HG03135 (cell line): ENCODE results near the gene HTR1D.
"Not testable (repeated sequence)": the region's sequence is repeated elsewhere in the genome, so short reads cannot be mapped to it uniquely, and the experiment has no call there.

Experiments
- ATAC-seq: cut with Tn5 transposase; IDR thresholded peaks from one replicate; pipeline ENCODE4 v1.9.1; 2021; ENCODE audit warnings: mild to moderate bottlenecking, moderate library complexity; ENCODE audit not compliant: unreplicated experiment

Gene HTR1D

DNA sequence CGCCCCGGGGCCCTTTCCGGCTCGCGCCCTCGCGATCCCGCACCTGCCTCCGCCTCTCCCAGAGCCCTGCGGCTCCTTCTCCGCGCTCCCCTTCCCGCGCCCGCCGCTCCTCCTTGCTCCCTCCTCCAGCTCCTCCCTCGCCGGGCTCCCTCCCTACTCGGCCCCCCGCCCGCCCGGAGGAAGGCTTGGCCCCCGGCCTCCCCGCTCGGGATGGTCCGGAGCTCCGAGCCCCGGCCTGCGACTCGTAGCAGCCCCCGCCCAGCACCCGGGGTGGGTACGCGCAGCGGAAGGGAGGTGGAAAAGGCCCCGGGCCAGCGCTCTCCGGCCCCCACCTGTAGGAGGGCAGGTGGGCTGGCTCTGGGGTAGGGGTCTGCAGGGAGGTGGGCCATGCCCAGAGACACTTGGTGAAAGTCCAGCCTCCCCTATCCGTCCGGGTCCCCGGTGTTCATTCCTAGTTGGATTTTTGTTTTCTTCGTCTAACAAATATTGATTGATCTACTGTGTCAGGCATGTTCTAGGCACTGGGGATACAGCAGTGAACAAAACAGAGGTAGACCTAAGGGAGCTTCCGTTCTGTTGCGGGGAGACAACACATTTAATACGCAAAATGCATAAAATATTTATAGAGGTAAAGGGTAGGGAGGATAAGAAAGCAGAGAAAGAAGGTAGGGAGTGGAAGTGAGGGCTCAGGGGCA lies at the start of gene HTR1D:
Gene HTR1D, minus strand, starts transcription at position 82 of the 695 bp plus-strand sequence. CDS start 23,283 bp downstream, outside the sequence.
- ATAC-seq = no peak

GRCh38 chr1:23263380-23263887 lies 46.1 kb upstream of the HTR1D start:
- ATAC-seq = no peak

DNA sequence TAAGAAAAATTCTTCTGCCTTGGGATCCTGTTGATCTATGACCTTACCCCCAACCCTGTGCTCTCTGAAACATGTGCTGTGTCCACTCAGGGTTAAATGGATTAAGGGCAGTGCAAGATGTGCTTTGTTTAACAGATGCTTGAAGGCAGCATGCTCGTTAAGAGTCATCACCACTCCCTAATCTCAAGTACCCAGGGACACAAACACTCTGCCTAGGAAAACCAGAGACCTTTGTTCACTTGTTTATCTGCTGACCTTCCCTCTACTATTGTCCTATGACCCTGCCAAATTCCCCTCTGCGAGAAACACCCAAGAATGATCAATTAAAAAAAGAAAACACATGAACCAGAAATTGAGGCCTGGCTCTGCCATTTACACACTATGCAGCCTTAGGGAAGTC lies 40.8 kb upstream of the HTR1D start:
- ATAC-seq = not testable (repeated sequence)

DNA sequence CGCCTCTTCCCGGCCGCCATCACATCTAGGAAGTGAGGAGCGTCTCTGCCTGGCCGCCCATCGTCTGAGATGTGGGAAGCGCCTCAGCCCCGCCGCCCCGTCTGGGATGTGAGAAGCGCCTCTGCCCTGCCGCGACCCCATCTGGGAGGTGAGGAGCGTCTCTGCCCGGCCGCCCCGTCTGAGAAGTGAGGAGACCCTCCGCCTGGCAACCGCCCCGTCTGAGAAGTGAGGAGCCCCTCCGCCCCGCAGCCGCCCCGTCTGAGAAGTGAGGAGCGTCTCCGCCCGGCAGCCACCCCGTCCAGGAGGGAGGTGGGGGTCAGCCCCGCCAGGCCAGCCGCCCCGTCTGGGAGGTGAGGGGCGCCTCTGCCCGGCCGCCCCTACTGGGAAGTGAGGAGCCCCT lies 40.1 kb upstream of the HTR1D start:
- not testable (repeated sequence) for ATAC-seq

GRCh38 chr1:23254584-23254983 lies 37.3 kb upstream of the HTR1D start:
- ATAC-seq = no peak

- ATAC-seq = no peak
Observed at GRCh38 chr1:23251812-23252211, 34.5 kb upstream of the HTR1D start.

DNA sequence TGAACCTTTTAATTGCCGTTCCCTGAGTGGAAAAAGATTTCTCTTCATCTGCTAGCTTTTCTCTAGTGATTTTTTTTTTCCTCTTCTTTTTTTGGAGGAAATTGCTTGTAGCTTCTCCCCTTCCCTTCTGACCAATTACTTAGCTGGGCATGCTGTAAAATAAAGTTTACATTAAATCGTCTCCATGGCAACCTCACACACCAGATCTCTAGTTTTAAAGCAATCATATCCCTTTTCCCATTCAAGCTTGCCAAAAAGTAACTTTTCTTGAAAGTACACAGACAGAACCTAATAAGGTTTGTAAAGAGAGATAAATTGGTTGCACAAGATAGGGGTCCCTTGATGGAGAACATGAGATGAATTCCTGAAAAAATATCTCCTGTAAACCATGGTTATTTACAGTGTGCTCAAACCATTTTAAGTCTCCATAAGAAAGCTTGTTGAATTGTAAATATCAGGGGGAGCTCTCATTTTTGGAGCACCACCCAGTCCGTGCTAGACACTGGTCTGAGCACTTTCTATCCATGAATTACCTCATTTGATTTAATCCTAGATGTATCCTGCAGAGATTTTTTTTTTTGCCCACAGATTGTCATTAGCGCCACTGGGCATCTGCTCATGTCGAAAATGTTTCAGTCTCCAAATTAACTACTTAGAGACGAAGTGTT lies 32.6 kb upstream of the HTR1D start:
- ATAC-seq = no peak

DNA sequence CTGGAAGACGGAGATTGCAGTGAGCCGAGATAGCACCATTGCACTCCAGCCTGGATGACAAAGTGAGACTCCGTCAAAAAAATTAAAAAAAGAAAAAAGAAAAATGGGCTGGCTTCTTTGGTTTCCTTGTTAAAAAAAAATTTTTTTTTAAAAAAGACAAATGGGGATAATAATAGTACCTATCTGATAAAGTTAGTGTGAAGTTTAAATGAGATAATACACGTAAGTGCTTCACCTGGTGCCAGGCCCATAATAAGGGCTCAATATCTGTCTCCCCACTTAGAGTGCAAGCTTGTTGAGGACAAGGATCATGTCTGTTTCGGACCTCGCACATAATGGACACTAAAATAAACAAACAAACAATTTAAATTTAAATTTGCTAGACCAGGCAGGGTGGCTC lies 30.0 kb upstream of the HTR1D start:
- ATAC-seq = no peak

GRCh38 chr1:23246274-23246673 lies 29.0 kb upstream of the HTR1D start:
- ATAC-seq = no peak

- ATAC-seq = no peak
Observed at GRCh38 chr1:23244256-23244761, 27.0 kb upstream of the HTR1D start.

DNA sequence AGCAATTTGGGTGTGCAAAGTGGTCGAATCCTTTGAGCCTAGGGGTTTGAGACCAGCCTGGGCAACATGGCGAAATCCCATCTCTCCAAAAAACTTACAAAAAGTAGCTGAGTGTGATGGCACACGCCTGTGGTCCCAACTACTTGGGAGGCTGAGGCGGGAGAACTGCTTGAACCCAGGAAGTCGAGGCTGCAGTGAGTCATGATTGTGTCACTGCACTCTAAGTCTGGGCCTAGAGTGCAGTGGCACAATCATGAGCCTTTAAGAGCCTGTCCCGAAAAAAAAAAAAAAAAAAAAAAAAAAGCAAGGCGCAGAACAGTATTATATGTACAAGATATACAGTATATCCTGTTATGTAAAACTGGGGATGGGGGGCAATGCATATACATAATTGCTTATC lies 25.1 kb upstream of the HTR1D start:
- no peak for ATAC-seq

- no peak for ATAC-seq
Observed at GRCh38 chr1:23239638-23240295, 22.5 kb upstream of the HTR1D start.

GRCh38 chr1:23238565-23238964 lies 21.3 kb upstream of the HTR1D start:
- no peak for ATAC-seq

DNA sequence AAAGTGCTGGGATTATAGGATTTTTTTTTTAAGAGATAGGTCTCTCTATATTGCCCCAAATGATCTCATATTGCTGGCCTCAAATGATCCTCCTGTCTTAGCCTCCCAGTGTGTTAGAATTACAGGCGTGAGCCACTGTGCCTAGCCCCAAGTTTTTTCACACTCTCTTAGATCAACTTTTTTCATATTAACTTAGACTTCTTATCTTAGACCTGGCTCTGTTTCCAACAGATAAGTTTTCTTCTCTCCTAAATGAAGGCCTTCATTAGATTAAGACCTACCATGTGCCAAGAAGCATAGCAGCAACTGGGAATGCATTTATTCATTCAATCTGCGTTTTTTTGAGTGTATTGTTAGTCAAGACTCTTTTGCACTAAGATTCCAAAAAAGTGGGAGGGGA lies 20.2 kb upstream of the HTR1D start:
- no peak for ATAC-seq

DNA sequence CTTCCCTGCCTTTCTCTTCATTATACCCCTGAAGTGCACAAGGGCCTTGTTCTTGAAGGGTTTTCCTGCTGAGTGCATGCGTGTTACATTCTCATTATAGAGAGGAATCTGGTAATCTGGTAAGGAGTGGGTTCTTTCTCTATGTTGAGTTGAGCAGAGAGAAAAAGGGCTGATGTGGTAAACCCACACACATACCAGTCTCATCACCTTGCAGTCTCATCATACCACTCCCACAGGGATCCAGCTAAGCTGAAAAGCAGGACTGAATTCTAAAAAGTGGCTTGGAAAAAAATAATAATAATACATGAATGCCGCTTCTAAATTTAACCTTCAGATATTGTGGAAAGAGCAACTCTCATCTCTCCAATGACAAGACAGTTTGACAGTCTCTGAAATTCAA lies 10.5 kb upstream of the HTR1D start:
- ATAC-seq = no peak

DNA sequence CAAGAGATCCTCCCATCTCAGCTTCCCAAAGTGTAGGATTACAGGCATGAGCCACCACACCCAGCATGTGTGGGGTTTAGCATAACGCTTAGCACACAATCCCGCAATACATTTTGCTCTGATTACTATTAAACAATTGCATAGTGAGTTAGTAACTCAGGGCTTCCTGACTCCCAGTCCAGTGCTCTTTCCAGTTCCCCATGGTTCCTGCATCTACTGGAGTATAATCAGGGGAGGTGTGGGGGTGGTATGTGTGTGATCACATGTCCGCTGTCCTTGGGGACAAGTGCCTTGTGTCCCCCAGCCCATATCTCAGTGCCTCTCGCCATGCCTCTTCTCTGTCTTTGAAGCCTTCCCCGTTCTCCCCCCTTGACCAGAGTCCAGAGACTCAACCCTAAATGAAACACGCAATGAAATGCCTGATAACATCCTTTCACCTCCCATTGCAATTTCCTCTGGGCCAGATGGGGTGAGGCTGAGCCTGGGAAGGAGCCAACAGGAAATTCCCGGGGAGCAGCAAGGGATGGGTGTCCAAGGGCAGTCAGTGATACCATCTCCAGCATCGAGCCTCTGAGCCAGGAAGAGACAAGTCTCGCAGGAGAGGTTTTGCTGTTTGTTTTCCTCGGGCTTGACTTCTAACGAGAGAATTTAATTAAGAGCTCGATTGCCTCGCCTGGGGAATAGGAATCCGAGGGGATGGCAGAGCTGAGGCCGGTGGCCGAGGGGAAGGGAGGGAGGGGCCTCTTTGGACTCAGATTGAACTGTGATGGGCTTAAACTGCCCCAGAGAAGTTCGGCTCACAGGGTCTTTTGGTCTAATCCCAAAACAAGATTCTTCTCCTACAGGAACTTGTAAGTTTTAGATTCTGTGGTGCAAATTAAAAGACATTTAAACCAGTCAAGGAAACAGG lies 7.7 kb upstream of the HTR1D start:
- ATAC-seq = no peak

GRCh38 chr1:23223963-23224362 lies 6.7 kb upstream of the HTR1D start:
- ATAC-seq = not testable (repeated sequence)

- ATAC-seq = not testable (repeated sequence)
Observed at GRCh38 chr1:23223490-23223951, 6.2 kb upstream of the HTR1D start.

GRCh38 chr1:23222742-23223141 lies 5.4 kb upstream of the HTR1D start:
- ATAC-seq = no peak

DNA sequence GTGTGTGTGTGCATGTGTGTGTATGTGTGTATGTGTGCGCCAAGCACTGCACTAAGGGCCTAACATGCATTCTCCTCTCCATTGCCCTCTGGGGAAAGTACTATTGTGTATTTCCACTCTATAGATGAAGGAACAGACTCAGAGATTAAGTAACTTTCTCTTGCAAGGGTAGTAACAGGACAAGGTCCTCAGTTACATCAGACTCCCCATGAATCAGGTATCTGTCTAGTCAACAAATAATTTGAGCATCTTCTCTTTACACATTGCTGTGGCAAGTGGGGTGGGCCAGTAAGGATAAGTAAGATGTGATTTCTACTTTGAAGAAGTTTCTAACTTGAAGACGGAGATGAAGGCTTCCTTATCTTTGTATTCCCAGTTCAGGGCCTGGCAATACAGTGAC lies 5.0 kb upstream of the HTR1D start:
- no peak for ATAC-seq

DNA sequence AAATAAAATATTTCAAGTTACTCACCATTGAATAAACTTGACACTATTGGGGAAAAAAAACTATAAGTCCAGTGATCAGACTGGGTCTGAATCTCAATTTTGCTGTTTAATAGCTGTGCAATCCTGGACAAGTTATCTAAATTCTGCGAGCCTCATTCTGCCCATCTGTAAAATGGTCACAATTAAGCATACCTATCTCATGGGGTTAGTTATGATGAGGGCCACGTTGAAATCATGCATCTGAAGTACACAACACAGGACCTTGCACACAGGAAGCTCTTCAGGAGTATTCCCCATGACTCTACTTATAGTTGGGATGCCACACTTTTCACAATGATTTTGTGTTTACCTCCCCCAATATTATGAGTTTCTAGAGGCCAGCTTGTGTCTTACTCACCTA lies 3.8 kb upstream of the HTR1D start:
- ATAC-seq = no peak
